ENCODE results near the gene SORBS2. TPM values are rescaled to one million over a fixed set of nuclear protein-coding genes. Genes with fewer than 3 reads are reported as not detected.

The SORBS2 gene
- total and polyA plus RNA-seq, 2 donors (not counting 3 experiments of a cell fraction or from before 2014, with no cell fraction given), result 69.8 to 82.5 TPM

GRCh38 chr4:185590982-185591381 is 221.0 kb downstream of the SORBS2 start:
- DNase-seq (ENCODE audit: low read depth, low spot score), result no peak

More at GRCh38 chr4:185590982-185591381, 221.0 kb downstream of the SORBS2 start:
- FAIRE-seq, result no peak
- intact Hi-C loops (cut with micrococcal nuclease) (loop anchor here (10.0 kb wide), 2 partner anchors 246 to 546 kb away; no protein-coding TSS in a partner anchor), dilution Hi-C loops (cut with MboI; ENCODE audit: extremely low pct_ligation_motif_present, low sequenced_read_pairs) (no loop called here)
- no peak for TF ChIP-seq MAX (IDR thresholded peaks at IDR 0.05; ENCODE audit: insufficient read depth, insufficient read length)
- TF ChIP-seq POLR2AphosphoS5 (IDR thresholded peaks at IDR 0.05; ENCODE audit: insufficient read depth, low read depth, low read length), result no peak
- no peak for TF ChIP-seq JUN (IDR thresholded peaks at IDR 0.05; ENCODE audit: borderline replicate concordance, insufficient read depth, insufficient read length, low read depth)
- no peak for TF ChIP-seq GATA2 (IDR thresholded peaks at IDR 0.05; ENCODE audit: insufficient read depth, insufficient read length, low read depth, low read length)
- no peak for TF ChIP-seq POLR2A (IDR thresholded peaks at IDR 0.05; ENCODE audit: low read depth, low read length)
- no peak for TF ChIP-seq FOS (IDR thresholded peaks at IDR 0.05; ENCODE audit: borderline replicate concordance, insufficient read depth, low read length)
- TF ChIP-seq EZH2 (IDR thresholded peaks at IDR 0.05; ENCODE audit: borderline replicate concordance, low read depth, low read length, severe bottlenecking), result no peak
- no peak for TF ChIP-seq MYC (IDR thresholded peaks at IDR 0.05; ENCODE audit: low read depth, low read length)
- TF ChIP-seq CTCF (IDR thresholded peaks at IDR 0.05; ENCODE audit: extremely low read depth in 1 of 2, insufficient read depth in 1 of 2, low read depth in 1 of 2, low read length in 2 of 2), result no peak
- Histone ChIP-seq H3K36me3 (ENCODE audit: control insufficient read depth in 2 of 2, extremely low read depth in 1 of 2, insufficient read depth in 2 of 2, low read length in 2 of 2) (no peaks in the 10 kb centered on the region), H3K27me3 (ENCODE audit: control insufficient read depth in 2 of 2, insufficient read depth in 2 of 2, low read length in 2 of 2) (no peaks in the 10 kb centered on the region), H3K4me1 (ENCODE audit: control insufficient read depth, extremely low read depth, insufficient read depth, low read length) (no peaks in the 10 kb centered on the region), H4K20me1 (replicated peaks; ENCODE audit: control insufficient read depth, extremely low read depth, insufficient read depth, low read length) (no peaks in the 10 kb centered on the region), H3K9ac (replicated peaks; ENCODE audit: extremely low read depth, insufficient read depth, low read length) (no peak overlapping the region), H3K27ac (ENCODE audit: insufficient read depth, low read depth, low read length) (no peak overlapping the region), H3K79me2 (ENCODE audit: control insufficient read depth, insufficient read depth, low read length) (no peaks in the 10 kb centered on the region), H3K4me2 (ENCODE audit: insufficient read depth, low read length) (no peak overlapping the region), H3K9me3 (replicated peaks; ENCODE audit: control insufficient read depth, insufficient read depth, low read length) (no peaks in the 10 kb centered on the region), H3K9me1 (replicated peaks; ENCODE audit: control insufficient read depth, extremely low read depth, insufficient read depth, low read length) (no peaks in the 10 kb centered on the region), H2AFZ (ENCODE audit: low read depth, low read length) (no peak overlapping the region), H3K4me3 (replicated peaks in 1 of 3; ENCODE audit: insufficient read depth in 1 of 3, low read depth in 1 of 3, low read length in 3 of 3) (no peak overlapping the region)
- BruUV-seq (replicated peaks), result no TSS peak
- POLR2A ChIA-PET, result no interaction called here
- CTCF ChIA-PET, result interaction anchor here (1.1 to 1.7 kb wide), 3 partner anchors 9 to 447 kb away, joined by 3 to 5 read pairs (median 5); no protein-coding TSS in a partner anchor

Measured in endothelial cell of umbilical vein (primary cell).